Measurements from ENCODE around the gene RARA.

GRCh38 chr17:40335620-40336019 lies 26.6 kb downstream of the RARA start:
- TF ChIP-seq CTCF (IDR thresholded peaks at IDR 0.05; ENCODE audit: poor library complexity, severe bottlenecking) (no peak), EP300 (conservative IDR thresholded peaks at IDR 0.05; ENCODE audit: poor library complexity, severe bottlenecking) (no peak), TAF1 (IDR thresholded peaks at IDR 0.05; ENCODE audit: low read depth) (no peak), POLR2AphosphoS5 (IDR thresholded peaks at IDR 0.05) (no peak), RAD21 (conservative IDR thresholded peaks at IDR 0.05) (no peak), EZH2 (IDR thresholded peaks at IDR 0.05; ENCODE audit: borderline replicate concordance, insufficient read depth, low read length, poor library complexity, severe bottlenecking) (no peak), MXI1 (conservative IDR thresholded peaks at IDR 0.05; ENCODE audit: poor library complexity, severe bottlenecking) (no peak), REST (IDR thresholded peaks at IDR 0.05; ENCODE audit: borderline replicate concordance) (no peak)
